GM13977 (cell line): ENCODE data around the gene RBM43.
"Not testable (repeated sequence)": the region's sequence is repeated elsewhere in the genome, so short reads cannot be mapped to it uniquely, and the experiment has no call there.

Experiments
- DNase-seq: peaks from one replicate; pipeline ENCODE4 v3.0.0; 2012; ENCODE audit warnings: low spot score
- CTCF ChIP-seq: IDR thresholded peaks from 2 replicates; pipeline ENCODE4 v1.5.1; 2012; ENCODE audit warnings: mild to moderate bottlenecking, control low read depth; ENCODE audit not compliant: insufficient read depth; ENCODE audit errors: extremely low read depth, missing control alignments
- in situ Hi-C: fragments of 300-500 bp; cut with MboI; formaldehyde crosslinking; loops from one replicate; pipeline ENCODE4 v1.12.0; 2022; ENCODE audit warnings: low sequenced_read_pairs, low pct_unique_long_range_greater_than_20kb, mixed read lengths, inconsistent platforms; ENCODE audit not compliant: unreplicated experiment

RBM43 gene

GRCh38 chr2:151261231-151261976 lies at the start of gene RBM43:
RBM43 (minus strand) TSS chr2:151261863; CDS start chr2:151261727, 136 bp downstream.
- in situ Hi-C loops: no loop called here
- peak; percentile 20 for TF ChIP-seq CTCF
- DNase-seq: peak; percentile 91

- DNase-seq, in situ Hi-C loops: not testable (repeated sequence)
Measured at GRCh38 chr2:151310313-151310712, 48.6 kb upstream of the RBM43 start.

- no peak for DNase-seq
Measured at GRCh38 chr2:151306621-151307020, 45.0 kb upstream of the RBM43 start.

GRCh38 chr2:151305129-151305691 lies 43.5 kb upstream of the RBM43 start:
- TF ChIP-seq CTCF: no peak
- in situ Hi-C loops: no loop called here
- DNase-seq: no peak

More at GRCh38 chr2:151306621-151307020, 45.0 kb upstream of the RBM43 start:
- in situ Hi-C loops: no loop called here
- TF ChIP-seq CTCF: no peak

- in situ Hi-C loops: no loop called here
- no peak for DNase-seq
- no peak for TF ChIP-seq CTCF
Measured at GRCh38 chr2:151302879-151303278, 41.2 kb upstream of the RBM43 start.

- no peak for TF ChIP-seq CTCF
- in situ Hi-C loops: no loop called here
- no peak for DNase-seq
Measured at GRCh38 chr2:151302404-151302803, 40.7 kb upstream of the RBM43 start.

GRCh38 chr2:151299920-151300539 lies 38.4 kb upstream of the RBM43 start:
- in situ Hi-C loops: no loop called here
- TF ChIP-seq CTCF: no peak
- DNase-seq: no peak
